Measurements from ENCODE around the gene VANGL1. TPM values are rescaled to one million over a fixed set of nuclear protein-coding genes. Genes with fewer than 3 reads are reported as not detected.

Gene VANGL1
- polyA plus RNA-seq, 1 experiment = 7.8 TPM

DNA sequence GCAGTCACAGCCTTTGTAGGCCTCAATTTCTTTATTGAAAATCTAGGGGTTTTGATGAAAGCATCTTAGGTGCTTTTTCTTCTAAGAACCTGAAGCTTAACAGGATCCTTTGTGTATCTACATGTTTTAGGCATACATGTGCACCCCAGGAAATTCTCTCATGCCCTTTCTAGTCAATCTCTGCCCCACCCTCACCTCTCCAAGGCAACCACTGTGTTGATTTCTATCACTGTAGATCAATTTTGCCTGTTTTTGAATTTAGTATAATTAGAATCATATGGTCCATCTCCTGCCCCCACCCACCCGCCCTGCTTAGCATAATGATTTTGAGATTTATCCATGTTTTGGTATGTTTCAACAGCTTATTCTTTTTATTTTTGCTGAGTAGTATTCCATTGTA, 19.4 kb downstream of the VANGL1 start:
- ChIA-PET POLR2A (no interaction called here), CTCF (interaction anchor here (2.3 to 2.5 kb wide), 2 partner anchors 45 to 46 kb away, joined by 12 to 16 read pairs; no protein-coding TSS in a partner anchor)
- H3K27me3 ChIP-seq (ENCODE audit: control insufficient read depth, insufficient read depth, low read length) = no peaks in the 10 kb centered on the region

GRCh38 chr1:115665319-115666096, 23.7 kb downstream of the VANGL1 start:
- H3K27me3 ChIP-seq (ENCODE audit: control insufficient read depth, insufficient read depth, low read length) = no peaks in the 10 kb centered on the region
- ChIA-PET POLR2A (no interaction called here), CTCF (no interaction called here)
- TF ChIP-seq, protein P1, sequence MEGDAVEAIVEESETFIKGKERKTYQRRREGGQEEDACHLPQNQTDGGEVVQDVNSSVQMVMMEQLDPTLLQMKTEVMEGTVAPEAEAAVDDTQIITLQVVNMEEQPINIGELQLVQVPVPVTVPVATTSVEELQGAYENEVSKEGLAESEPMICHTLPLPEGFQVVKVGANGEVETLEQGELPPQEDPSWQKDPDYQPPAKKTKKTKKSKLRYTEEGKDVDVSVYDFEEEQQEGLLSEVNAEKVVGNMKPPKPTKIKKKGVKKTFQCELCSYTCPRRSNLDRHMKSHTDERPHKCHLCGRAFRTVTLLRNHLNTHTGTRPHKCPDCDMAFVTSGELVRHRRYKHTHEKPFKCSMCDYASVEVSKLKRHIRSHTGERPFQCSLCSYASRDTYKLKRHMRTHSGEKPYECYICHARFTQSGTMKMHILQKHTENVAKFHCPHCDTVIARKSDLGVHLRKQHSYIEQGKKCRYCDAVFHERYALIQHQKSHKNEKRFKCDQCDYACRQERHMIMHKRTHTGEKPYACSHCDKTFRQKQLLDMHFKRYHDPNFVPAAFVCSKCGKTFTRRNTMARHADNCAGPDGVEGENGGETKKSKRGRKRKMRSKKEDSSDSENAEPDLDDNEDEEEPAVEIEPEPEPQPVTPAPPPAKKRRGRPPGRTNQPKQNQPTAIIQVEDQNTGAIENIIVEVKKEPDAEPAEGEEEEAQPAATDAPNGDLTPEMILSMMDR (IDR thresholded peaks at IDR 0.05; ENCODE audit: low read depth, low read length) = no peak
- no peak for DNase-seq (ENCODE audit: low read depth, low spot score)
- H3K4me3 ChIP-seq (ENCODE audit: low read depth, low read length) = no peak overlapping the region
- no peak overlapping the region for H3K27ac ChIP-seq (ENCODE audit: low read depth, low read length)
- H3K9me3 ChIP-seq (ENCODE audit: control insufficient read depth, insufficient read depth, low read length) = peaks cover 19% of the 10 kb centered on the region

More for the DNA sequence above, 19.4 kb downstream of the VANGL1 start:
- DNase-seq (ENCODE audit: low read depth, low spot score) = no peak
- Histone ChIP-seq H3K27ac (ENCODE audit: low read depth, low read length) (no peak overlapping the region), H3K9me3 (ENCODE audit: control insufficient read depth, insufficient read depth, low read length) (peaks cover 2% of the 10 kb centered on the region), H3K4me3 (ENCODE audit: low read depth, low read length) (no peak overlapping the region)
- TF ChIP-seq, protein P1 (IDR thresholded peaks at IDR 0.05; ENCODE audit: low read depth, low read length) = no peak

- Histone ChIP-seq H3K9me3 (ENCODE audit: control insufficient read depth, insufficient read depth, low read length) (peaks cover 19% of the 10 kb centered on the region), H3K4me3 (ENCODE audit: low read depth, low read length) (no peak overlapping the region), H3K27me3 (ENCODE audit: control insufficient read depth, insufficient read depth, low read length) (no peaks in the 10 kb centered on the region), H3K27ac (ENCODE audit: low read depth, low read length) (no peak overlapping the region)
- TF ChIP-seq, protein P1 (IDR thresholded peaks at IDR 0.05; ENCODE audit: low read depth, low read length) = no peak
- no peak for DNase-seq (ENCODE audit: low read depth, low spot score)
- POLR2A ChIA-PET = no interaction called here
- CTCF ChIA-PET = no interaction called here
These were observed 24.4 kb downstream of the VANGL1 start for GRCh38 chr1:115666206-115666605.

DNA sequence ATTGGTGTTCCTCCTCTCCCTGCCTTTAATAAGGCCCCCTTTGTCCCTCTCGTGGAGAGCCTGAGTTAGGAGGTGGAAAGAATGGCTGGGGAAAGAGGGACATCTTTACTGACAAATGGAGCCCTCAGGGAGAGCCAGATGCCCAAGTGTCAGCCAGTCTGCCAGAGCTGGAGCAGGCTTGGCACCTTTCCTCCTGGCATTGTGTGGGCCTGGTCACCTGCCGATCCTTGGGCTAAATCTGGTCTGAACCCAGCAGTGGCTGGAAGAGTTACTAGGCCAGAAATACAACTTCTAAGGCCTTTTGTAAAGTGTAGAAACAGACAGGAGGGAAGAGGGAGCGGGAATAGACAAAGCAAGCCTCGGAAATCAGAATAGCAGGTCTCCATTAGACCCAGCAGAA, 24.9 kb downstream of the VANGL1 start:
- Histone ChIP-seq H3K4me3 (ENCODE audit: low read depth, low read length) (no peak overlapping the region), H3K9me3 (ENCODE audit: control insufficient read depth, insufficient read depth, low read length) (peaks cover 19% of the 10 kb centered on the region), H3K27ac (ENCODE audit: low read depth, low read length) (no peak overlapping the region), H3K27me3 (ENCODE audit: control insufficient read depth, insufficient read depth, low read length) (no peaks in the 10 kb centered on the region)
- POLR2A ChIA-PET = no interaction called here
- DNase-seq (ENCODE audit: low read depth, low spot score) = no peak
- TF ChIP-seq, protein P1 (IDR thresholded peaks at IDR 0.05; ENCODE audit: low read depth, low read length) = no peak
- CTCF ChIA-PET = no interaction called here

- TF ChIP-seq, protein P1 (IDR thresholded peaks at IDR 0.05; ENCODE audit: low read depth, low read length) = no peak
- ChIA-PET POLR2A (interaction anchor here (0.6 to 0.9 kb wide), 2 partner anchors 10 to 35 kb away, joined by 3 to 14 read pairs; no protein-coding TSS in a partner anchor), CTCF (interaction anchor here (1.4 to 5.9 kb wide), 5 partner anchors 19 to 103 kb away, joined by 3 to 48 read pairs (median 4); no protein-coding TSS in a partner anchor)
- no peak overlapping the region for H3K4me3 ChIP-seq (ENCODE audit: low read depth, low read length)
- peaks cover 19% of the 10 kb centered on the region for H3K9me3 ChIP-seq (ENCODE audit: control insufficient read depth, insufficient read depth, low read length)
- no peak for DNase-seq (ENCODE audit: low read depth, low spot score)
- H3K27ac ChIP-seq (ENCODE audit: low read depth, low read length) = peak overlapping the region; percentile 73
- H3K27me3 ChIP-seq (ENCODE audit: control insufficient read depth, insufficient read depth, low read length) = no peaks in the 10 kb centered on the region
These were observed 26.8 kb downstream of the VANGL1 start for GRCh38 chr1:115668579-115668978.

All from AG04450 (cell line).